HG02884 (cell line): ENCODE measurements around the gene FRS3.

Experiments
- ATAC-seq: cut with Tn5 transposase; IDR thresholded peaks from one replicate; pipeline ENCODE4 v1.9.1; 2021; ENCODE audit warnings: mild to moderate bottlenecking, moderate library complexity; ENCODE audit not compliant: unreplicated experiment

The FRS3 gene

DNA sequence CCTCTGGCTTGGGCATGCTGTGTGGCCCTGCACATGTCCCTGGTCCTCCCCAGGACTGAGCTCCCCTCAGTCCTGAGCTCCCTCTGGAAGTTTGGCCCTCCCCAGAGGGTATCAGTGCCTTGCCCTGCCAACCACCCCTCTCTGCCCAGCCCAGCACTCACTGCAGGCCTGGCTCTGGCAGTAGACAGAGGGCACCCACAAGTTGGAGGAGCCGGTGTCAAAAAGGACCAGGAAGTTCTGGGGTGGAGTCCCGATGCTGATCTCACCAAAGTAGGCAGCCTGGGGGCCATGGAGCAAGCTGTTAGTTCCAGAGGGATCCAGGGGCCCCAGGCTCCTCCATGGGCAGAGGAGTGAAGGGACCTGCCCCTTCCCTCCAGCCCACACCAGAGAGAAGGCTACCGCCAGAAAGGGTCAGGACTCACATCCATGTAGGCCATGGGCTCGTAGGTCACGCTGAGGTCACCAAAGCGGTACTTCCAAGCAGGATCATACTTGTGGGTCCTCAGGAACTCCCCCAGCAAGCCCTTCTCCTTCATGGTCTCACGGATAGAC lies 35.4 kb downstream of the FRS3 start:
- no peak for ATAC-seq

GRCh38 chr6:41743406-41744235 lies 36.1 kb downstream of the FRS3 start:
- ATAC-seq, result no peak

GRCh38 chr6:41741625-41742490 lies 37.8 kb downstream of the FRS3 start:
- ATAC-seq, result no peak

DNA sequence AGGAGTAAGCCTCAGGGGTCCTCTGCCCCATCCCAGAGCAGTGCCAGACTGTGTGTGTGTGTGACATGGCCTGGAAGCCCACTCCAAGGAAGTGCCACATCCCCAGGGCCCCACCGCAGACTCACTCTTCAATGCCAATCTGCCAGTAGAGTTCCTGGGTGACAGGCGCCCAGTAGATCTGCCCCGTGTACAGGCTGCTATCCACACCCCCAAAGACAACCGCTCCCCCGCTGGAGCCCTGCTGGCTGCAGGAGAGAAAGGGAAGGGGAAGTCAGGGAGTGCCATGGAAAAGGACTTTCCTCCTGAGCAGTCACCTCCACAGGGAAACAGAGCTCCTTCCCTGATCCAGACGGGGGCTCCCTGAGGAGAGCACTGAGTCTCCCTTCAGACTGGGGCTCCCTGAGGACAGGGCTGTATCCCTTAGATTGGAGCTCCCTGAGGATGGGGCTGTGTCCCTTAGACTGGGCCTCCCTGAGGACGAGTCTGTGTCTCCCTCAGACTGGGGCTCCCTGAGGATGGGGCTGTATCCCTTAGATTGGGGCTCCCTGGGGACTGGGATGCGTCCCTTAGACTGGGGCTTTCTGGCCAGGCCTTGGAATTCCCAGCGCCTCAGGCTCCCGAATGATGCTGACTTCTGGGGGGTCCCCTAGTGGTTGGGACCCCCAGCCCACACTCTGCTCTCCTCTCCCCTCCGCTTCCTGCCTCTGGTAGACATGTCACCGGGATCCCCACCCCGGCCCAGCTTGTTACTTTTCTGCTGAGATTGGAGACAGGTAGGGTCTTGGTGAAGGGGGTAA lies 39.1 kb downstream of the FRS3 start:
- ATAC-seq, result no peak

DNA sequence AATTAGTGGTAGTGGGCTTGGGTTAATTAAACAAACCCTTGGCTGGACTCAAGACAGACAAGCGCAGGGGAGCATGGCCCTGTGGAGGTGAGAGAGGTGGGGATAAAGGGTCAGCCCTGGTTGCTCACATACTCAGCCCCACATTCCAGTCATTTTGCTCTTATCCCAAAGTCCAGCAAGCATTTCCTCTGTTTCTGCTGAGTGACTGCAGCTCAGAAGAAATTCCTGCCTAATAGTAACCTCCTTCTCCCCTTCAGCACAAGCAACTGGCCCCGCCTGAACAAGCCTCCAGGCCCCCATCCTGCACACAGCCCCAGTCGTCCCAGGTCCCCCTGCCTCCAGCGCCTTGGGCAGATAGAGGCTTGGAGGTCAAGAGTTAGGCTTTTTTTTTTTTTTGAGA lies 40.7 kb downstream of the FRS3 start:
- no peak for ATAC-seq

GRCh38 chr6:41737591-41738130 lies 42.0 kb downstream of the FRS3 start:
- ATAC-seq, result no peak

DNA sequence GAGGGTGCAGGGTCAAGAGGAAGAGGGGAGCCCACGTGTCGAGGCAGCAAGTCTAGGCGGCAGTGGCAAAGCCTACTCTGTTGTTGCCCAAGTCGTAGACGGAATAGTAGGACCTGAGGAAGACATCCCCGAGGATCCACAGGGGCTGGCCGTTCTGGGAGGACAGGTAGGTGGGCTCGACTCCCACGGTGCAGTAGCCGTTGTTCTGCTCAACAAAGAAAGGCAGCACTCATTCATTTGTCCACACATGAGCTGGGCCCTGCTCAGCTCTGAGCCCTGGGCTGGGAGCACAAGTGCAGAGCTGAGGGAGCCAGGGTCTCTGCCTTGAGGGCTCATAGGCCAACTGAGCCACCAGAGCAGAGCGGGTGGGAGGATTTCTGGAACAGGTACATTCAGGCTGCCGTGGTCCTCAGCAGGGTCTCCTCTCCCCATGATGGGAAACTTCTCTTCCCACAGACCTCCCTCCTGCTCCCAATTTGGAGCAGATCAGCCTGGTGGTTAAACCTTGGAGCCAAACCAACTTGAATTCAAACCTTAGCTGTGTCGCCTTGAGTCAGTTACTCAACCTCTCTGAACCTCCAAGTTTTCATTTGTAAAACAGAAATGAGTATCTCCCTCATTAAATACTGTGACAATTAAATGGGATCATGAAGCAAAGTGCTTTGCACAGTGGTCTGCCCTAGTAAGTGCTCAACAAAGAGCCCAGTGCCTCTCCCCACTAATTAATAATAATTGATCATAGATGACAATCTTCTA lies 42.7 kb downstream of the FRS3 start:
- no peak for ATAC-seq

DNA sequence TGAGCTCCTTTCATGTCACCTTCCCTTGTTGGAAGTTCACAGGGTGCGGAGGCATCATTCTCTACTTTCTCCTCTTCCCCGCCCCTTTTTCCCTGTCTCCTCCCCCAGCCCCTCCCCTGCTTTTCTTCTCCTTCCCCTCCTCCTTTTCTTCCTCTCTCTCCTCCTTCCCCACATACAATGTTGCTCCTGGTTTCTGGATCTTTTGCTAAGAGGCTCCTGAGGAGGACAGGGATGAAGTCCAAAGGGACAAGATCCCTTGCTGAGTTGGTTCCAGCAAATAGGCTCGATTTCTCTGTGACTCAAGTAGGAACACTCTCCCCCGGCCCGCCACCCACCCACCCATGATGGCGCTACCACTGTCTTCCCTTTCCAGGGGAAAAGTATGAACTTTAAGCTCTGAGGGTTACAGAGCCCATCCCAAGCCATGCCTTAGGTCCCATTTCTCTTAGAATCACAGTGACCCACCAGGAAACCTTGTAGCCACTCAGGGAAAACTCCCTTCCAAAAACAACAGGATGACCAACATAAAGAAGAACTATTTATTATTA lies 43.4 kb downstream of the FRS3 start:
- ATAC-seq, result no peak

GRCh38 chr6:41735427-41736185 lies 44.1 kb downstream of the FRS3 start, which contains the start of gene TFEB:
TFEB (minus strand) TSS chr6:41735608; CDS start chr6:41691213, 44,395 bp downstream.
- ATAC-seq, result peak; percentile 40

- peak; percentile 17 for ATAC-seq
Observed at GRCh38 chr6:41734666-41735426, 44.9 kb downstream of the FRS3 start.

DNA sequence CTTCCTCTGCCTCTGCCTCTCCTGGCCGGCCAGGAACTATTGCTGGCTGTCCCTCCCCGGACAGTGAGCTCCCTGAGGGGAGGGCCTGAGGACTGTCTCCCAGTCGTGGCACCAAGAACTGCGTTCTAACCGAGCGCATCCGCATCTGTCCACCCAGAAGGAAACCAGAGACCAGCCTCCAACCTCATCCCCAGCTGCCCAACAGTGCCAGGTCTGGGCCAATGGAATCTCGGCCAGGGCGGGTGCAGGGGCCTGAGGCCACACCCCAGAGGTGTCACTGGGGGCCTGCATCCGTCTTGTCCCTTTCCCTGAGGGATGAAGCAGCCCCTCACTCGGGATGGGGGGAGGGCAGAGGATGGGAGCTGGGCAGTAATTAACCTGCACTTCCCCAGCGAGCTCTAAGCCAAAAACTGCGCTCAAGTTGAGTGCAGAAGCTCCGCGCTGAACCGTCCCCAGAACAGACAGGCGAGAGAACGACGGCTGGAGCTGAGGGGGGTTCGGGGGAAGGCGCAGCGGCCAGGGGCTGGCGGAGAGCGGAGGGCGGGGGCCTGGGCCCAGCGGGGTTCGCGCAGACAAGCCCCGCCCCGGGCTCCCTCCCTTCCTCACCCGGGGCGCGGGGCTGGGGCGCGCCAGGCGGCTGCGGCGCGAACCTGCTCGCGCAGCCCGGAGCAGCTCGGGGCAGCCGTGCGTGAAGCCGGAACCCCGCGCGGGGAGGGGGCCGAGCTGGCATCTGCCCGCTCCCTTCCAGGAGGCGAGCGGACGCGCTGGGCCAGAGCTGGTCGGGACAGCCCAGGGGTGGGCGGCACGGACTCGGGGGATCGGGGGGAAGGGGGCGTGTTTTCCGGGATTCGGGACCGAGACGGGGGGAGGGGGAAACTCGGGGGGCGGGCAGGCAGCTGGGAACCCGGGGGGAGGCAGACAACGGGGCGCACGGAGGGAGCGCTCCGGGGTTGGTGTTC lies 45.7 kb downstream of the FRS3 start:
- no peak for ATAC-seq

DNA sequence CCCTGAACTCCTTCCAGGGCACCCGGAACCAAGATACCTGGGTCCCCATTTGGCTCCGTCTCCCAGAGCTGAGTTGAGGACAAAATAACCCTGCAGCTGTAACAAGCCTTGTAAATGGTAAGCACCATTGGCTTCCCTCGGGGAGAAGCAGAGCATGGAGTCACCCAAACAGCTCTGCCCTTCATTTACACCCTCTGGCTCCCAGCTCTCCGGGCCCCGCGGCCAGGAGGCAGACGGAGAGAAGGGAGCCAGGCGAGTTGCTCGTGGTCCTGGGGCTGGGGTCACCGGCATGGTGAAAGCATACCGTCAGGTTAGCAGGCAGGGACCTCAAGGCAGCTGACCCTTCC lies 46.4 kb downstream of the FRS3 start:
- ATAC-seq, result no peak

GRCh38 chr6:41732591-41733359 lies 46.9 kb downstream of the FRS3 start:
- peak; percentile 33 for ATAC-seq

GRCh38 chr6:41732149-41732548 lies 47.6 kb downstream of the FRS3 start:
- ATAC-seq, result no peak

- ATAC-seq, result no peak
Observed at GRCh38 chr6:41731561-41732086, 48.1 kb downstream of the FRS3 start.
